ENCODE data around the gene SRD5A1.

SRD5A1 gene

GRCh38 chr5:6656680-6657079 is 23.4 kb downstream of the SRD5A1 start:
- Histone ChIP-seq H3K79me1 (ENCODE audit: low read depth, low read length) (no peaks in the 10 kb centered on the region), H2BK5ac (ENCODE audit: low read length) (no peak overlapping the region), H2AFZ (ENCODE audit: low read length) (no peak overlapping the region), H3K36me3 (replicated peaks in 1 of 2; ENCODE audit: control insufficient read depth in 2 of 2, insufficient read depth in 2 of 2, low read length in 2 of 2) (peaks cover 9 to 59% of the 10 kb centered on the region in 2 donors), H3K4me2 (ENCODE audit: insufficient read depth, low read length, poor library complexity, severe bottlenecking) (no peak overlapping the region), H3K27me3 (ENCODE audit: control insufficient read depth in 3 of 3, insufficient read depth in 3 of 3, low read depth in 1 of 3, low read length in 3 of 3) (no peaks in the 10 kb centered on the region), H2BK12ac (ENCODE audit: low read length) (no peak overlapping the region), H3K14ac (ENCODE audit: low read length) (no peak overlapping the region), H3K27ac (replicated peaks; ENCODE audit: low read length) (no peak overlapping the region), H3K23ac (ENCODE audit: low read depth, low read length, poor library complexity) (no peak overlapping the region), H3K4me3 (ENCODE audit: low read length in 2 of 2) (no peak overlapping the region), H4K8ac (ENCODE audit: low read depth, low read length) (no peak overlapping the region), H3K4ac (ENCODE audit: low read length) (no peak overlapping the region), H2AK5ac (ENCODE audit: low read depth, low read length) (no peak overlapping the region), H3K9me3 (replicated peaks in 1 of 2; ENCODE audit: control insufficient read depth in 2 of 2, insufficient read depth in 1 of 2, low read depth in 1 of 2, low read length in 2 of 2) (peaks cover 5 to 8% of the 10 kb centered on the region in 2 donors), H2BK15ac (ENCODE audit: low read length) (no peak overlapping the region), H3K9ac (ENCODE audit: low read depth, low read length, poor library complexity) (no peak overlapping the region), H2BK120ac (ENCODE audit: low read depth, low read length) (no peak overlapping the region), H3K18ac (ENCODE audit: low read length) (no peak overlapping the region), H4K91ac (ENCODE audit: low read depth, low read length, poor library complexity) (no peak overlapping the region), H3K4me1 (ENCODE audit: control insufficient read depth in 2 of 2, insufficient read depth in 1 of 2, low read depth in 1 of 2, low read length in 2 of 2) (no peaks in the 10 kb centered on the region)
- no CpG with 5 or more reads among the region's 5 CpGs for WGBS, 2 donors (ENCODE audit: extremely low coverage in 2 of 2, insufficient read length in 2 of 2, insufficient replicate concordance in 1 of 2)
- no peak for DNase-seq (ENCODE audit: low spot score)

GRCh38 chr5:6659941-6660684 is 26.9 kb downstream of the SRD5A1 start:
- H4K91ac ChIP-seq (ENCODE audit: low read depth, low read length, poor library complexity): no peak overlapping the region
- no peak overlapping the region for H2AFZ ChIP-seq (ENCODE audit: low read length)
- H3K4me2 ChIP-seq (ENCODE audit: insufficient read depth, low read length, poor library complexity, severe bottlenecking): no peak overlapping the region
- no peak overlapping the region for H3K14ac ChIP-seq (ENCODE audit: low read length)
- H3K23ac ChIP-seq (ENCODE audit: low read depth, low read length, poor library complexity): no peak overlapping the region
- H3K9me3 ChIP-seq (replicated peaks in 1 of 2; ENCODE audit: control insufficient read depth in 2 of 2, insufficient read depth in 1 of 2, low read depth in 1 of 2, low read length in 2 of 2): peaks cover 5 to 8% of the 10 kb centered on the region in 2 donors
- H3K9ac ChIP-seq (ENCODE audit: low read depth, low read length, poor library complexity): no peak overlapping the region
- DNase-seq (ENCODE audit: low spot score): no peak
- peaks cover 9 to 58% of the 10 kb centered on the region in 2 donors for H3K36me3 ChIP-seq (replicated peaks in 1 of 2; ENCODE audit: control insufficient read depth in 2 of 2, insufficient read depth in 2 of 2, low read length in 2 of 2)
- H3K18ac ChIP-seq (ENCODE audit: low read length): no peak overlapping the region
- H2BK5ac ChIP-seq (ENCODE audit: low read length): no peak overlapping the region
- no peaks in the 10 kb centered on the region for H3K4me1 ChIP-seq (ENCODE audit: control insufficient read depth in 2 of 2, insufficient read depth in 1 of 2, low read depth in 1 of 2, low read length in 2 of 2)
- H2BK15ac ChIP-seq (ENCODE audit: low read length): no peak overlapping the region
- no peak overlapping the region for H3K27ac ChIP-seq (replicated peaks; ENCODE audit: low read length)
- no peak overlapping the region for H2AK5ac ChIP-seq (ENCODE audit: low read depth, low read length)
- no peaks in the 10 kb centered on the region for H3K27me3 ChIP-seq (ENCODE audit: control insufficient read depth in 3 of 3, insufficient read depth in 3 of 3, low read depth in 1 of 3, low read length in 3 of 3)
- H3K79me1 ChIP-seq (ENCODE audit: low read depth, low read length): no peaks in the 10 kb centered on the region
- H2BK120ac ChIP-seq (ENCODE audit: low read depth, low read length): no peak overlapping the region
- WGBS, 2 donors (ENCODE audit: extremely low coverage in 2 of 2, insufficient read length in 2 of 2, insufficient replicate concordance in 1 of 2): no CpG with 5 or more reads among the region's 13 CpGs
- no peak overlapping the region for H2BK12ac ChIP-seq (ENCODE audit: low read length)
- H3K4ac ChIP-seq (ENCODE audit: low read length): no peak overlapping the region
- no peak overlapping the region for H3K4me3 ChIP-seq (ENCODE audit: low read length in 2 of 2)
- H4K8ac ChIP-seq (ENCODE audit: low read depth, low read length): no peak overlapping the region

GRCh38 chr5:6660688-6661087 is 27.4 kb downstream of the SRD5A1 start:
- no peak overlapping the region for H3K18ac ChIP-seq (ENCODE audit: low read length)
- H2BK15ac ChIP-seq (ENCODE audit: low read length): no peak overlapping the region
- no peaks in the 10 kb centered on the region for H3K27me3 ChIP-seq (ENCODE audit: control insufficient read depth in 3 of 3, insufficient read depth in 3 of 3, low read depth in 1 of 3, low read length in 3 of 3)
- no peak overlapping the region for H3K14ac ChIP-seq (ENCODE audit: low read length)
- no peak overlapping the region for H3K4ac ChIP-seq (ENCODE audit: low read length)
- no peaks in the 10 kb centered on the region for H3K79me1 ChIP-seq (ENCODE audit: low read depth, low read length)
- DNase-seq (ENCODE audit: low spot score): no peak
- no peak overlapping the region for H2AFZ ChIP-seq (ENCODE audit: low read length)
- no CpG with 5 or more reads among the region's 3 CpGs for WGBS, 2 donors (ENCODE audit: extremely low coverage in 2 of 2, insufficient read length in 2 of 2, insufficient replicate concordance in 1 of 2)
- H3K9me3 ChIP-seq (replicated peaks in 1 of 2; ENCODE audit: control insufficient read depth in 2 of 2, insufficient read depth in 1 of 2, low read depth in 1 of 2, low read length in 2 of 2): peaks cover 5 to 8% of the 10 kb centered on the region in 2 donors
- H4K91ac ChIP-seq (ENCODE audit: low read depth, low read length, poor library complexity): no peak overlapping the region
- H3K4me1 ChIP-seq (ENCODE audit: control insufficient read depth in 2 of 2, insufficient read depth in 1 of 2, low read depth in 1 of 2, low read length in 2 of 2): no peaks in the 10 kb centered on the region
- H2BK12ac ChIP-seq (ENCODE audit: low read length): no peak overlapping the region
- no peak overlapping the region for H2BK120ac ChIP-seq (ENCODE audit: low read depth, low read length)
- H2BK5ac ChIP-seq (ENCODE audit: low read length): no peak overlapping the region
- no peak overlapping the region for H3K23ac ChIP-seq (ENCODE audit: low read depth, low read length, poor library complexity)
- no peak overlapping the region for H3K9ac ChIP-seq (ENCODE audit: low read depth, low read length, poor library complexity)
- H3K27ac ChIP-seq (replicated peaks; ENCODE audit: low read length): no peak overlapping the region
- H3K4me2 ChIP-seq (ENCODE audit: insufficient read depth, low read length, poor library complexity, severe bottlenecking): no peak overlapping the region
- no peak overlapping the region for H4K8ac ChIP-seq (ENCODE audit: low read depth, low read length)
- peaks cover 6 to 58% of the 10 kb centered on the region in 2 donors for H3K36me3 ChIP-seq (replicated peaks in 1 of 2; ENCODE audit: control insufficient read depth in 2 of 2, insufficient read depth in 2 of 2, low read length in 2 of 2)
- H3K4me3 ChIP-seq (ENCODE audit: low read length in 2 of 2): no peak overlapping the region
- no peak overlapping the region for H2AK5ac ChIP-seq (ENCODE audit: low read depth, low read length)

GRCh38 chr5:6666762-6667161 is 33.5 kb downstream of the SRD5A1 start:
- no CpG with 5 or more reads among the region's 15 CpGs for WGBS, 2 donors (ENCODE audit: extremely low coverage in 2 of 2, insufficient read length in 2 of 2, insufficient replicate concordance in 1 of 2)

More at GRCh38 chr5:6666762-6667161, 33.5 kb downstream of the SRD5A1 start:
- Histone ChIP-seq H3K9ac (ENCODE audit: low read depth, low read length, poor library complexity) (peak overlapping the region; percentile 27), H4K8ac (ENCODE audit: low read depth, low read length) (no peak overlapping the region), H2BK120ac (ENCODE audit: low read depth, low read length) (no peak overlapping the region), H3K4ac (ENCODE audit: low read length) (no peak overlapping the region), H2AFZ (ENCODE audit: low read length) (no peak overlapping the region), H3K36me3 (replicated peaks in 1 of 2; ENCODE audit: control insufficient read depth in 2 of 2, insufficient read depth in 2 of 2, low read length in 2 of 2) (peaks cover 2 to 32% of the 10 kb centered on the region in 2 donors), H2BK12ac (ENCODE audit: low read length) (no peak overlapping the region), H3K9me3 (replicated peaks in 1 of 2; ENCODE audit: control insufficient read depth in 2 of 2, insufficient read depth in 1 of 2, low read depth in 1 of 2, low read length in 2 of 2) (peaks cover 0 to 4% of the 10 kb centered on the region in 2 donors), H3K27me3 (ENCODE audit: control insufficient read depth in 3 of 3, insufficient read depth in 3 of 3, low read depth in 1 of 3, low read length in 3 of 3) (no peaks in the 10 kb centered on the region), H3K4me3 (ENCODE audit: low read length in 2 of 2) (no peak overlapping the region), H3K27ac (replicated peaks; ENCODE audit: low read length) (no peak overlapping the region), H3K14ac (ENCODE audit: low read length) (peak overlapping the region; percentile 31), H3K4me1 (ENCODE audit: control insufficient read depth in 2 of 2, insufficient read depth in 1 of 2, low read depth in 1 of 2, low read length in 2 of 2) (no peaks in the 10 kb centered on the region), H2BK5ac (ENCODE audit: low read length) (no peak overlapping the region), H4K91ac (ENCODE audit: low read depth, low read length, poor library complexity) (no peak overlapping the region), H3K79me1 (ENCODE audit: low read depth, low read length) (no peaks in the 10 kb centered on the region), H3K18ac (ENCODE audit: low read length) (no peak overlapping the region), H2AK5ac (ENCODE audit: low read depth, low read length) (no peak overlapping the region), H2BK15ac (ENCODE audit: low read length) (no peak overlapping the region), H3K4me2 (ENCODE audit: insufficient read depth, low read length, poor library complexity, severe bottlenecking) (no peak overlapping the region), H3K23ac (ENCODE audit: low read depth, low read length, poor library complexity) (peak overlapping the region; percentile 92)
- no peak for DNase-seq (ENCODE audit: low spot score)
